Bronchial epithelial cell (primary cell): ENCODE measurements around the gene ALS2. TPM values are rescaled to one million over a fixed set of nuclear protein-coding genes. Genes with fewer than 3 reads are reported as not detected.
A peak's percentile ranks its signal among the peaks of the same experiment; 100 is the strongest.

ENCODE experiments used
- DNase-seq: peaks from one replicate; pipeline ENCODE4 v3.0.0-alpha.2; 2010; ENCODE audit warnings: low read depth
- FAIRE-seq: peaks from 2 replicates; lab custom pipeline; 2011; peaks lifted over from hg19 to GRCh38; lab: Jason Lieb, UNC
- H3K27me3 ChIP-seq: 2 replicates; pipeline ENCODE4 v1.5.1; 2011; ENCODE audit warnings: low read length; ENCODE audit not compliant: control insufficient read depth, insufficient read depth
- H3K36me3 ChIP-seq: 2 replicates; pipeline ENCODE4 v1.5.1; 2011; ENCODE audit warnings: low read length; ENCODE audit not compliant: control insufficient read depth, insufficient read depth
- H3K4me3 ChIP-seq: 2 replicates; pipeline ENCODE4 v1.5.1; 2011; ENCODE audit warnings: mild to moderate bottlenecking, low read depth, low read length, control low read depth
- total RNA-seq: library from RNA; depleted of rRNA; stranded (reverse); fragments of >200 nt; gene quantifications from 2 replicates; pipeline ENCODE4 v1.2.1, GENCODE V29; 2014
- TF ChIP-seq, protein P1 (sequence below): IDR thresholded peaks from 2 replicates; pipeline ENCODE4 v1.5.1; 2011; ENCODE audit warnings: mild to moderate bottlenecking, moderate library complexity, low read length, control low read depth, inconsistent platforms; ENCODE audit not compliant: insufficient read depth, severe bottlenecking

The ALS2 gene
- total RNA-seq, 1 donor from 2014 or later: 21.1 TPM

DNA sequence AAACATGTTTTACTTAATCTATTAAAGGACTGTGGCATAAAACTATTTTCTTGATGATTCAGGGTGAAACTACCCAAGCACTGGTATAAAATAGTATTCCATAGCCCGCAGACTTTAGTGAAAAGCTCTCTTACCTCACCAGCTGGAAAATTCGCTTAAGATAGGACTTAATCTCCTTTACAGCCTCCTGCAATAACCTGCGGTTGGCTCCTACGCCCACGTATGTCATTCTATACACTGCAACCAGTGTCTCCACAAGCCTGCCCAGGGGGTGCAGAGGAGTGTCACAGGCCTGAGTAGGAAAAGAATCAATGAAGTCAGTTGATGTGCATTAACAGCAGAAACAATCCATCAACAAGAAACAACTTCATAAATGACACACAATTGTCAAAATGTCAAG lies 71.0 kb downstream of the ALS2 start:
- FAIRE-seq (no peak), DNase-seq (no peak)
- TF ChIP-seq, protein P1, sequence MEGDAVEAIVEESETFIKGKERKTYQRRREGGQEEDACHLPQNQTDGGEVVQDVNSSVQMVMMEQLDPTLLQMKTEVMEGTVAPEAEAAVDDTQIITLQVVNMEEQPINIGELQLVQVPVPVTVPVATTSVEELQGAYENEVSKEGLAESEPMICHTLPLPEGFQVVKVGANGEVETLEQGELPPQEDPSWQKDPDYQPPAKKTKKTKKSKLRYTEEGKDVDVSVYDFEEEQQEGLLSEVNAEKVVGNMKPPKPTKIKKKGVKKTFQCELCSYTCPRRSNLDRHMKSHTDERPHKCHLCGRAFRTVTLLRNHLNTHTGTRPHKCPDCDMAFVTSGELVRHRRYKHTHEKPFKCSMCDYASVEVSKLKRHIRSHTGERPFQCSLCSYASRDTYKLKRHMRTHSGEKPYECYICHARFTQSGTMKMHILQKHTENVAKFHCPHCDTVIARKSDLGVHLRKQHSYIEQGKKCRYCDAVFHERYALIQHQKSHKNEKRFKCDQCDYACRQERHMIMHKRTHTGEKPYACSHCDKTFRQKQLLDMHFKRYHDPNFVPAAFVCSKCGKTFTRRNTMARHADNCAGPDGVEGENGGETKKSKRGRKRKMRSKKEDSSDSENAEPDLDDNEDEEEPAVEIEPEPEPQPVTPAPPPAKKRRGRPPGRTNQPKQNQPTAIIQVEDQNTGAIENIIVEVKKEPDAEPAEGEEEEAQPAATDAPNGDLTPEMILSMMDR: no peak
- H3K36me3 ChIP-seq: peaks cover 10% of the 10 kb centered on the region
- H3K4me3 ChIP-seq: no peak overlapping the region
- H3K27me3 ChIP-seq: no peaks in the 10 kb centered on the region

DNA sequence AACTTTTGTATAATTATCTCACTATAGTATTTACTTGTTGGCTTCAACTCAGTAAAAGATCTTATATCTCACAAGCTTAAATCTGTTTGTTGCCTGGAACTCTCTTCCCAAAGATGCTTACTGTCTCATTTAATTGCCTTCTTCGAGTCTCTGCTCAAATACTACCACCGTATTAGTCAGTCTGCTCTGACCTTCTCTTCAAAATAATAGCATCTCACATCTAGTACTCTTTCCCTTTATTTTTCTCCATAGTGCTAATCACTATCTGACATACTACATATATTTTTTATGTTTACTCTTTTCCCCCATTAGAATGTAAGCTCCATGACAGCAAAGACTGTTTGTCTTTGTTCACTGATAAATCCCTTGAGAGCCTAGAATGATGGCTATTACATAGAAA lies 71.7 kb downstream of the ALS2 start:
- DNase-seq (no peak), FAIRE-seq (no peak)
- Histone ChIP-seq H3K4me3 (no peak overlapping the region), H3K36me3 (peaks cover 4% of the 10 kb centered on the region), H3K27me3 (no peaks in the 10 kb centered on the region)
- TF ChIP-seq, protein P1: no peak

DNA sequence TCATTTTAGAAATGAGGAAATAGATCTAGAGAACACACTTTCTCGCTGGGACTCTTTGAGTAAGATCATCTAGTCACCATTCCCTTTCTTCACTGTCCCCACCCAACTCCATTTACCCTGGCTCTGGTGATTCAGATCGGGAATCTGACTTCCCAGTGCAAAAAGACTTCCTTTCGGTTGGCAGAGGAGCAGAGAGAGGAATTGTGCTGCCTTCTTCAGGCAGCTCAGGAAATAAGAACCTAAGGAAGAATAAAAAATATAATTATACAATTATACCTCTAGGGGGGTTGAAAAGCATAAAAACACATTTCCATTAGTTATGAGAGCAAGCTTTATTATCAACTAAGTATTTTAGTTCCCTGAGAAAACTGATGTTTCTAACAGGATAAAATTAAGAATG lies 73.0 kb downstream of the ALS2 start:
- FAIRE-seq (no peak), DNase-seq (peak; percentile 24)
- TF ChIP-seq, protein P1: no peak
- Histone ChIP-seq H3K36me3 (peaks cover 4% of the 10 kb centered on the region), H3K27me3 (no peaks in the 10 kb centered on the region), H3K4me3 (no peak overlapping the region)

DNA sequence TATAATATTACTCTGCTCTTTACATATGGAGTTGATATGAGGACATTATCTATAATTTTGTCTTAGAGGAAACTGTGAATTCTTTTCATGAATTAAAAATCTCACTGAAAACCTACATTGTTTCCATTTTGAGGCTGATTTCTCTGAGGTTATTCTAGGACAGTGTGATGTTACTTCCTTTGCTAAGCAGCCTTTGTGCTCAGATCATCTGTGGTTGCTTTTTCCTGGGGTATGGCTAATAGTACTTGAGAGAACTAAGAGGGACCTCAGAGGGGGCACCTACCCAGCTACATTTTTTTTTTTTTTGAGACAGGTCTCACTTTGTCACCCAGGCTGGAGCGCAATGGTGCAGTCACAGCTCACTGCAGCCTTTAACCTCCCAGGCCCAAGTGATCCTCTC lies 73.6 kb downstream of the ALS2 start:
- TF ChIP-seq, protein P1: no peak
- Histone ChIP-seq H3K27me3 (no peaks in the 10 kb centered on the region), H3K4me3 (no peak overlapping the region), H3K36me3 (peaks cover 4% of the 10 kb centered on the region)
- DNase-seq (no peak), FAIRE-seq (no peak)

DNA sequence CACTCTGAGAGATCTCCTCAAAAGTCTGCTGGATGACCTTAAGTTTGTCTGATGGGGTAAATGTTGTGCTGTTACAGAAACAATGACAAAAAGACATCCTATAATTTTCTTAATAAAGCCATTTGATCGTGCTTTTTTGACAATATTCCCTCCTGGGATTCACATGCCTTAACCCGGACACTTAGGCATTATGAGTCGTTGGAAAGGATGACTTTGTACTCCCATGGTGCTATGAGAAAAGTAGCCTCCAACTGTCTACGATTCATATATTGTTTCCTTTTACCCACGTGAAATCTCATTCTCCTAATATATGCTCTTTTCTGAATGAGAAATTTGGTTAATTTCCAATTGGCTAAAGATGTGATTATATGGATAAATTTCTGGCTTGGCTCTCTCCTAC lies 76.2 kb downstream of the ALS2 start:
- peaks cover 4% of the 10 kb centered on the region for H3K36me3 ChIP-seq
- TF ChIP-seq, protein P1: no peak
- no peak overlapping the region for H3K4me3 ChIP-seq
- DNase-seq (no peak), FAIRE-seq (no peak)
- no peaks in the 10 kb centered on the region for H3K27me3 ChIP-seq

DNA sequence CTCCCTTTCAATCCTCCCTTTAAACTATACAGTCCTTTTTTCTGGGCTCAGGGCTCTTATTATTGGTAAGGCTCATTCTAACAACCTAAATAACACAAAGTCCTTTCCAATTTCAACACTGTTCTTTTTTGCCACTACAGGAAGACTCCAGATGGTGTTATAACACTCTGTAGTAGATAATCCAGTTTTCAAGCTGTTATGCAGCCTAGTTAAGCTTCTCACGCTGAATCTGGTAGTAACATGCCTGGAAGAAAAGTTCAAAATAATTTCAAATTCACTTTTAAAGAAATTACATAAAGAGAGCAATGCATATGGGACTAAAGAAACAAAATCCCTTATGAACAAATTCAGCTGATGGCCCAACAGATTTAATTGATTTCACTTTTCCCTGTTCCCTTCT lies 79.1 kb downstream of the ALS2 start:
- TF ChIP-seq, protein P1: no peak
- no peak for FAIRE-seq
- Histone ChIP-seq H3K4me3 (no peak overlapping the region), H3K36me3 (no peaks in the 10 kb centered on the region), H3K27me3 (no peaks in the 10 kb centered on the region)
- no peak for DNase-seq
